ENCODE measurements around the gene GPC2.
"Not testable (repeated sequence)": the region's sequence is repeated elsewhere in the genome, so short reads cannot be mapped to it uniquely, and the experiment has no call there.

Gene GPC2, protein sequence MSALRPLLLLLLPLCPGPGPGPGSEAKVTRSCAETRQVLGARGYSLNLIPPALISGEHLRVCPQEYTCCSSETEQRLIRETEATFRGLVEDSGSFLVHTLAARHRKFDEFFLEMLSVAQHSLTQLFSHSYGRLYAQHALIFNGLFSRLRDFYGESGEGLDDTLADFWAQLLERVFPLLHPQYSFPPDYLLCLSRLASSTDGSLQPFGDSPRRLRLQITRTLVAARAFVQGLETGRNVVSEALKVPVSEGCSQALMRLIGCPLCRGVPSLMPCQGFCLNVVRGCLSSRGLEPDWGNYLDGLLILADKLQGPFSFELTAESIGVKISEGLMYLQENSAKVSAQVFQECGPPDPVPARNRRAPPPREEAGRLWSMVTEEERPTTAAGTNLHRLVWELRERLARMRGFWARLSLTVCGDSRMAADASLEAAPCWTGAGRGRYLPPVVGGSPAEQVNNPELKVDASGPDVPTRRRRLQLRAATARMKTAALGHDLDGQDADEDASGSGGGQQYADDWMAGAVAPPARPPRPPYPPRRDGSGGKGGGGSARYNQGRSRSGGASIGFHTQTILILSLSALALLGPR

DNA sequence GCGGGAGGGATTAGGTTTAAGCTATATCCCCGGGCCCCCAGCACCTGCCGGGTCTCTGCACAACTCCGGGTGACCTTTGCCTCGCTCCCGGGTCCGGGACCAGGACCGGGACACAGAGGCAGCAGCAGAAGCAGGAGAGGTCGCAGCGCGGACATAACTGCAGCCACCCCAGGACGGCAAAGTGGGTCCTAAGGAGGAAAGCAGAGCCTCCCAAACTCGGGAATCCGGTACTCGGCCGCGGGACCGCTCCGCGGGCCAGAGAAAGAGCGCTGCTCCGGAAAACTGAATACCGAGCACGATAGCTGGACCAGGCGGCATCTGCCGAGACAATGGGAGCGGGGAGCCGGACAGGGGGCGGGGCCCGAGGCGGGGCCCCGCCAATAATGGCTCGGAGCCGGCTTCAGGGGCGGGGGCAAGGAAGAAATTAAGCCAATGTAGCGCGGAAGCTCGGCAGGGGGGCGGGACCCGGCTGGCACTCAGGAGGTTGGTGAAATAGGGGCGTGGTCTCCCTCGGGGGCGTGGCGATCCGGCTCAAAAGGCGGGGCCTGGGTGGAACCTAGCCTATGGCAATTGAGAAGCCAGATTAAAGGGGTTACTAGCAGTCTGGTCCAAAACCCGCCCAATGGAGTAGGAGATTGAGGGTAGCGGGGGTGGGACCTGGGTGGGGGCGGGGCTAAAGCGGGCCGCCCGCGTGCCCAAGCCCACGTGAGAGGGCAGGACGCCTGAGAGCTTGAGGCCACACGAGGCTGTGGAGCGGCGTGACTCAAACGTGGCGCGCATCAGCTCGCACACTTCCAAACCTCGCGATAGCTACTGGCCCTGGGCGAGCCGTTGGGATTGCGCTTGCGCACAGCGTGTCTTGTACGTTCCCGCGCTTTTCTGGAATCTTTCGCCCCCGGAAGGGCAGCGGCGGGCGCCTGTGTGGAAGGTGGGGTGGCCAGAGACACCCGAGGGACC is at the start of gene GPC2, which contains the start of gene STAG3:
TSS of gene GPC2 (minus strand) at position 337 of the 957 bp plus-strand sequence. CDS start at position 155, 182 bp downstream.
TSS of gene STAG3 (plus strand) at position 874 of the 957 bp plus-strand sequence. CDS start 2,639 bp downstream, outside the sequence.
- peak; percentile 96 for DNase-seq

DNA sequence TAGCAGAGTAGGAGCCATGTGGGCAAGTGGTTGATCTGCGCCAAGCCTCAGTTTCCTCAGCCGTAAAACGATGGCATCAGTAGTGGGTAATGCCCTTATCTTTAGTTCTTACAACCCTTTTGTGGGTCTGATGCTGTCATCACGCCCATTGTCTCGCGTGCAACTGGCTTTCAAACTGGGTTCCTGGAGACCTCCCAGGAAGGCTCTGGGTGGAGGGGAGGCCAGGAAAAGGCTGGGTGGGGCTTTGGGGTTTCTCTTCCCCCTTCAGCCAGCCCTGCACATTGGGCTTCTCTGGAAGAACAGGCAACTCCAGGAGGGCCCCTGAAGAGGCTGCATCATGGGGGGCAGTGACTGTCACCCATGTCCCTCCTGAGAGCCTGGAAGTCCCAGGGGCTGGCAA is 47.7 kb upstream of the GPC2 start:
- not testable (repeated sequence) for DNase-seq

DNA sequence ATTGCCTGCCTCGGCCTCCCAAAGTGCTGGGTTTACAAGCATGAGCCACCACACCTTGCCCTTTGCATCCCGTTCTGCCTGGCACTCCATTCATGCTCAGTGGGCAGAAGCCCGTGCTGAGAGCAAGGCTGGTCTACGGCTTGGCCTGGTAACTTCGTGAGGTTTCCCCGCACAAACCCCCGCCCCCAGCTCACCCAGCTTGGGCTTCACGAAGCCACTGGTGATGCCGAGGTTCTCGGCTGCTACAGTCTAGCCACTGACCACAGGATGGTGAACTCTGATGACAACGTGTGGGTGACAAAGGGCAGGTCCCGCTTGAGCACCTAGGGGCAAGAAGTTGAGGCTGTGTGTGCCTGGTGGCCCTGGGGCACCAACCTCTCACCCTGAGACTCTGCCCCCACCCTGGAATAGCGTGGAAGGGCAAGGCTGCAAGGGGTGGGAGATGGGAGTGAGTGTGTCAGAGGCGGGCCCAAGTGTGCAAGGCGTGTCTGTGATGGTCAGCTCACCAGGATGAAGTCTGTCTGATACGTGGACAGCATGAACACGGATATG is 46.3 kb upstream of the GPC2 start:
- not testable (repeated sequence) for DNase-seq

DNA sequence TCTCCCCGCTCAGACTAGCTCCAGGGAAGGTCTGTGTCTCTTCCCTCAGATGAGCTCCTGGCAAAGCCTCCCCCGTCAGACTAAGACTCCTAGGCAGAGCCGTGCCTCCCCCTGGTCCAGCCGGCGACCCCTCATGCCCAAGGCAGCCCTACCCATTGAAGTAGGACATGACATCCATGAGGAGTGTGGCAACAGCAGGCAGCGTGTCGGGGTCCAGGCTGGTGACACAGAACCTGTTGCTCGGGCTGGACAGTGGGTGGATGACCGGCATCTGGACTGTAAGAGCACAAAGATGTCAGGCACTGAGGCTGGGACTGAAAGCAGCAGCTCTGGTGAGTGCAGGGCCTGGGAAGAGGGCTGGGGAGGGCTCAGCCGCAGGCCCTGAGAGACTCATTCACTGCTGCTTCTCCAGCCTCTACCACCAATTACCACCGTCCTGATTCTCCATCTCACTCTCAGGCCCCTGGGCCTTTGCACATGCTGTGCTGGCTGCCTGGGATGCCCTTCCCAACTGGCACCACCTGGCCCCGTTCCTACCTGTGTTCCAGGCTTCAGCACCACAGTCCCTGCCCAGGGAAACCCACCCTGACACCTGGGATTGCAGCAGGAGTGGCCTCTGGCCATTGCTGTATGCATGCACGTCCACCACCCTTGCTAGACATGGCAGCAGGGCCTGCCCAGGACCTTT is 45.4 kb upstream of the GPC2 start:
- no peak for DNase-seq

DNA sequence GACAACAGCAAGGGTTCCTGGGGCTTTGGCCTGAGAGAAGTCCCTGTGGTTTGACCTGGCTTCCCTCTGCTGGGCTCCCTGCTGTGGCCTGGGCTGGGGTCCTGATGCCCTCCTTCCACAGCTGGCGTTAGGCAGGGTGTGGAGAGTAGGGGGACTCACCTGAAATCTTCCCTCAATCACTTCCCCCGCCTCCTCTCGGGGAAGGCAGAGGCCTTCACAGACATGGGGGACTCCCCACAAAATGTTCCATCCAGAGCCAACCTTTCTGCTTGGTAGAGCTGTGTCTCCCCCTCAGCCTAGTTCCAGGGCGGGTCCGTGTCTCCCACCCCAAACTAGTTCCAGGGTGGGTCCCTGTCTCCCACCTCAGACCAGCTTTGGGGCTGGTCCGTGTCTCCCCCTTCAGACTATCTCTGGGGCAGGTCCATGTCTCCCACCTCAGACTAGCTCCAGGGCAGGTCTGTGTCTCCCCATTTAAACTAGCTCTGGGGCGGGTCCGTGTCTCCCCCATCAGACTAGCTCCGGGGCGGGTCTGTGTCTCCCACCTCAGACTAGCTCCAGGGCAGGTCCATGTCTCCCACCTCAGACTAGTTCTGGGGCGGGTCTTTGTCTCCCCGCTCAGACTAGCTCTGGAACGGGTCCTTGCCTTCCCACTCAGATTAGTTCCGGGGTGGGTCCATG is 44.7 kb upstream of the GPC2 start:
- DNase-seq, result no peak

DNA sequence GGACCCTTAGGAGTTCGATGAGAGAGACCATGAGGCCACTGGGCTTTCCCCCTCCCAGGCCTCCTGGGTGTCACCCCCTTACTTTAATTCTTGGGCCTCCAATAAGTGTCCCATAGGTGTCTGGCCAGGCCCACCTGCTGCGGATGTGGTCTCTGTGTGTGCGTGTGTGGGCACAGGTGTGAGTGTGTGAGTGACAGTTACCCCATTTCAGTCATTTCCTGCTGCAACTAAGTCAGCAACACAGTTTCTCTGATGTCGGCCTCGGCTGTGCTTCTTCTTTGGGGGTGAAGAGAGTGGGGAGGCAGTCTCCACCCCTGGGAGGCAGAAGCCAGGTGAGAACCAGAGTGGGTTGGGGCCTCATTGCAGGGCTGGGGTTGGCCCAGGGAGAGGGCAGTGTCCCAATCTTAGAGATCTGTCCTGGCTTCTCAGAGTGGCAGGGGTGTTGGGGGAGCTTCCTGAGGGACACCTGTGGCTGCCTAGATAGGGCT is 44.1 kb upstream of the GPC2 start:
- DNase-seq, result no peak

DNA sequence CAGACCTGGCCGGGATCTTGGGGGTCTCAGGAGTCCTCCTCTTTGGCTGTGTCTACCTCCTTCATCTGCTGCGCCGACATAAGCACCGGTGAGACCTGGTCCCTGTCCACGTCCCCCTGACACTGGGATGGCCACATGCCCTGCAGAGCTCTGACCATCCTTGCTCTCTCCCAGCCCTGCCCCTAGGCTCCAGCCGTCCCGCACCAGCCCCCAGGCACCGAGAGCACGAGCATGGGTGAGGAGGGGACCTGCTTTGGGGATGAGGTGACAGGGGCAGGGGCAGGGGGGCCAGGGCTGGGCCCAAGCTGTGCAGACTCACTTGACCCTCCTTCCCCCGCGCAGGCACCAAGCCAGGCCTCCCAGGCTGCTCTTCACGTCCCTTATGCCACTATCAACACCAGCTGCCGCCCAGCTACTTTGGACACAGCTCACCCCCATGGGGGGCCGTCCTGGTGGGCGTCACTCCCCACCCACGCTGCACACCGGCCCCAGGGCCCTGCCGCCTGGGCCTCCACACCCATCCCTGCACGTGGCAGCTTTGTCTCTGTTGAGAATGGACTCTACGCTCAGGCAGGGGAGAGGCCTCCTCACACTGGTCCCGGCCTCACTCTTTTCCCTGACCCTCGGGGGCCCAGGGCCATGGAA is 43.5 kb upstream of the GPC2 start:
- no peak for DNase-seq

DNA sequence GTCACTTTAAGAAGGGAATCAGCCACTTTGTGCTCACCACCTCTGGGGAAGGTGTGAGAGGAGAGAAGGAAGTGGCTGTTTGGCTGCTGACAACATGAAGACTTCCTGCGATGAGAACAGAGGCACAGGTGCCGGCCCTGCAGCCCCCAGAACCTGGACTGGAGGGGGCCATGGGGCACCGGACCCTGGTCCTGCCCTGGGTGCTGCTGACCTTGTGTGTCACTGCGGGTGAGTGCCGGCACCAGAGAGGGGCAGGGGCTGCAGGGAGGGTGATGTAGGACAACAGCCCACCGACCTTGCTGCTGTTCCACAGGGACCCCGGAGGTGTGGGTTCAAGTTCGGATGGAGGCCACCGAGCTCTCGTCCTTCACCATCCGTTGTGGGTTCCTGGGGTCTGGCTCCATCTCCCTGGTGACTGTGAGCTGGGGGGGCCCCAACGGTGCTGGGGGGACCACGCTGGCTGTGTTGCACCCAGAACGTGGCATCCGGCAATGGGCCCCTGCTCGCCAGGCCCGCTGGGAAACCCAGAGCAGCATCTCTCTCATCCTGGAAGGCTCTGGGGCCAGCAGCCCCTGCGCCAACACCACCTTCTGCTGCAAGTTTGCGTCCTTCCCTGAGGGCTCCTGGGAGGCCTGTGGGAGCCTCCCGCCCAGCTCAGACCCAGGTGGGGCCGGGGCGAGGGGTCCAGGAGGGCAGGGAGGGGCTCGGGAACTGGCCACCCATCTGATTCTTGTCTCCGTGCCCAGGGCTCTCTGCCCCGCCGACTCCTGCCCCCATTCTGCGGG is 42.8 kb upstream of the GPC2 start, which contains the start of gene PVRIG:
TSS of gene PVRIG (plus strand) at position 149 of the 785 bp plus-strand sequence. CDS start at position 171, 22 bp downstream.
- DNase-seq, result not testable (repeated sequence)

DNA sequence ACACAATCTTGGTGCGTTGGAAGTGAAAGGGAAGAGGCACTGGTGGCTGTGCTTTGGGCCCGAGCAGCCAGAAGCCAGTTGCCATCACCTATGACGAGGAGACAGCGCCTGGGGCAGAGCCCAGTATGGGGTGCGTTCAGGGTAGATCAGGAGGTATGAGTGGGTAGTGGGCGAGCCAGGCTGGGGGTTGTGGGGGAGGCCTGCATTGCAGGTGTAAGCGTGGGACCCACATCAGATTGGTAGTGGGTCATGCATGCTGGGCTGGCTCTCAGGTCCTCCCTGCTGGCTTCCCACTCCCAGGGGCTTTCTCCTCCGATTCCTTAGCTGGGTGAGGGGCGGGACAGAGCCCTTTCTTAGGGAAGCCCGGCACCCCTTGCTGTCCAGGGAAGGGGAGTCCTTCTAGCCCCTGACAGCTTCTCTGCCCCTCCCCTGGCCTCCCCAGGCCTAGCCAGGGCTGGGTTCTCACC is 42.1 kb upstream of the GPC2 start:
- no peak for DNase-seq

DNA sequence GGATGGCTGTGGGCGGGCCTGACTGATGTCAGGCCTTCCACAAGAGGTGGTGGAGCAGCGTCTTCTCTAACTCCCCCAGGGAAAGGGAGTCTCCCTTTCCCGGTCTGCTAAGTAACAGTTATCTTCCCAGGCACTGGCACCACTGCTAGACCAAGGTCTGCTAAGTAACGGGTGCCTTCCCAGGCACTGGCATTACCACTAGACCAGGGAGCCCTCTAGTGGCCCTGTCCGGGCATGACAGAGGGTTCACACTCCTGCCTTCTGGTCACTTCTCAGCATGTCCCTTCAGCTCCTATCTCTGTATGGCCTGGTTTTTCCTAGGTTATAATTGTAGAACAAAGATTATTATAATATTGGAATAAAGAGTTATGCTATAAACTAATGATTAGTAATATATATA is 40.8 kb upstream of the GPC2 start:
- not testable (repeated sequence) for DNase-seq

DNA sequence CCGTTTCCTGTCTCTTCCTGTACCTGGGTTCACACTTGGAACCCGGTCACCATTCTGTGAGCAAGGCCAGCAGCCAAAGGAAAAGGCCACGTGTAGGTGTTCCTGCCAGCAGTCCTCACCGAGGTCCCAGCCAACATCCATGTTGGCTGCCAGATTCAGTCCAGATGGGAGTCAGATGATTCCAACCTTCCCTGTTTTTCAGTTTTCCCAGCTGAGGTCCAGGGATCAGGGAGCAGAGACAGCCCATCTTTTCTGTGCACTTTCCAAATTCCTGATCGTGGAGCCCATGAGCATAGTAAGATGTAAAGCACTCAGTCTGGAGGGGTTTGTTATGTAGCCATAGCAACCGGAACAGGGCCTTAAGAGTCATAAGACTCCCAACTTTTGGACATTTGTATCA is 38.7 kb upstream of the GPC2 start:
- no peak for DNase-seq

DNA sequence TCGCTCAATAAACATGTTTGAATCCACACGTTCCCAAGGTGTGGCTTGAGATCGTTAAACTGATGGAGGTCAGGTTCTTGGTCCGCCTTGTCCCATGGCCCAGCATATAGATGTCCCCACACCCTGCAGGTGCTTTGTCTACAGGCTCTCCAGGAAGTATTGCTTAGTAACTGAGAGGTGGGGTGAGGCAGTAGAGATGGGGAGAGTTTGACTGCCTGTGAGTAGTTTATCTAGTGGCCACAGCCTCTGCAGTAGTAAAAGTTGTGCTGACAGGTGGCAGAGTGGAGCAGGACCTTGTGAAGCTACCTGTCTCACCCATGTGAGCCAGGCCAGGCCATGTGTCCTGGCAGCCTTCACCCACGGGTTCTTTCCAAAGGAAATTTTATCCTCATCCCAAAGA is 37.2 kb upstream of the GPC2 start:
- DNase-seq, result not testable (repeated sequence)

DNA sequence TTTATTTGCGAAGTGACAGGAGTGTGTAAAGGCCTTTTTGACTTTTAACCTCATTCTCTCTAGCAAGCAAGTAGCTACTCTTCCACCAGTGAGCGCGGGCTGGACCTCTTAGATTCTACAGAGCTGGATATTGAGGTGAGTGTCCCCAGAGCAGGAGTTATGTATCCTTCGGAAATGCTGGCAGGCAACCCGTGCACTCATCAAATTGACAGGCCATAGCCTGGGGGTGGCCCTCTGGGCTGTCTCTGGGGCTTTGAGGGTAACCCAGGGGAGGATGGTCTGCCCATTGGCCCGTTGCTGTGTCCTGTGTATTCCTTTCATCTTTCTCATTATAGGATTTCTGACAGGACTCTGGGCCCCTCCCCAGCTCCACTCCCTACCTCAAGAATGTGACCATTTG is 36.5 kb upstream of the GPC2 start:
- no peak for DNase-seq

DNA sequence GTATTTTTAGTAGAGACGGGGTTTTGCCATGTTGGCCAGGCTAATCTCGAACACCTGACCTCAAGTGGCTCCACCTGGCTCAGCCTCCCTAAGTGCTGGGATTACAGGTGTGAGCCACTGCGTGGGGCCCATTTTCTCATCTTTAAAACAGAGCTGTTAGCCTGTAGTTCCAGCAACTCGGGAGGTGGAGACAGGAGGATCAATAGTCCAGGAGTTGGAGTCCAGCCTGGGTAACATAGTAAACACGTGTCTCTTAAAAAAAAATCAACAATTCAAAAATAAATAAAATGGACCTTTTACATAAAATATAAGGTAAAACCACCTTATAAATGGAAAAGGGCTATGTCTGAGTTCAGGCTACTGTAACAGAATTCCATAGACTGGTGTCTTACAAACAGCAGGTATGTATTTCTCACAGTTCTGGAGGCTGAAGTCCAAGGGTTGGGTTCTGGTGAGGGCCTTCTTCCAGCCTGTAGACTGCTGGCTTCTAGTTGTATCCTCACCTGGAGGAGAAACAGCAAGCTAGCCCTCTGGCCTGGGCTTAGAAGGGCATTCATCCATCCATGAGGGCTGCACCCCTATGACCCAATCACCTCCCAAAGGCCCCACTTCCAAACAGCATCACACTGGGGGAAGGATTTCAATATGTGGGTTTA is 35.6 kb upstream of the GPC2 start:
- DNase-seq, result no peak

DNA sequence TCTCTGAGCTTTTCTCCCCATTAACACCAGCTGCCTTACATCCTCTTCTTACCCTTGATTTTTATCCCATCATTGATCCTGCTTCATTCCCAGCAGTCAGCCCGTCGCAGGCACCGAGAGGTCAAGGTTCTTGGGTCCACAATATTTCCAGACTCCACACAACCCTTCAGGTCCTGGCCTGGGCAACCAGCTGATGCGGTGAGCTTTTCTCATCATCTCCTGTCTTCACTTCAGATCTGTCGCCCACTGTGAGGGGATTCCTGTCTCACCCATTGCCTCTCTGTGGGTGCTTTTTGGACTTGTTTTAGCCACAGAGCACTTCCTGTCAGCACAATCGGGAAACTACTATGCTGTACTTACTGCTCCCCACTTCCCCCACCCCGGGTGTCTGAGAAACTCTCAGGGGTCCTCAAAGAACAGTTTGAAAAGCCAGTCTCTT is 34.2 kb upstream of the GPC2 start:
- no peak for DNase-seq

DNA sequence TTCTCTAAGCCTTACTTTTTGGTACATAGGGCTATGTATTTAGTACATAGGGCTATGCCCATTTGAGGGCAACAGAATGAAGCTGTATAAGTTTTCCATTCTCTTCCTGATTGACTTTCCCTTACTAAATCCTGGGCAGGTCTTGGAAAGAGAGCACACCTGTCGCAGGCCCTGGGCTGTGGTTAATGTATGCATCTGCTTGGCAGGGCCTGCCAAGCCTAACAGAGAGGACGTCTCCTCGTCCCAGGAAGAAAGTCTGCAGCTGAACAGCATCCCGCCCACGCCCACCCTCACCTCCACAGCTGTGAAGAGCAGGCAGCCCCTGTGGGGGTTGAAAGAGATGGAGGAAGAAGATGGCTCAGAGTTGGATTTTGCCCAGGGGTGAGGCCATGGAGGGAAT is 33.6 kb upstream of the GPC2 start:
- no peak for DNase-seq

DNA sequence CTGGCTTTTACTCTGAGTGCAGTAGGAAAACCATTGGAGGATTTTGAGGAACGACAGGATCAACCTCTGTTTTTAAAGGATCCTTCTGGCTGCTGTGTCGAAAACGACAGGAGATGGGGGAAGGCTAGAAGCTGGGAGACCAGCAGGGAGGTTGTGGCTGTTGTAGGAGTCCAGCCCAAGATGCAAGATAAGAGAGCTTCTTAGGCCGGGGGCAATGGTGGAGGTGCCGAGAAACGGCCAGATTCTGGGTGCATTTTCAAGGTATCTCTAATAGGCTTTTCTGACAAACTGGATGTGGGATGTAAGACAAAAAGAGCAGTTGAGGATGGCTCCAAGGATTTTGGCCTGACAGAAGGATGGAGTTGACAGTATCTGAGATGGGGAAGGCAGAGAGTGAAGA is 32.3 kb upstream of the GPC2 start:
- no peak for DNase-seq

DNA sequence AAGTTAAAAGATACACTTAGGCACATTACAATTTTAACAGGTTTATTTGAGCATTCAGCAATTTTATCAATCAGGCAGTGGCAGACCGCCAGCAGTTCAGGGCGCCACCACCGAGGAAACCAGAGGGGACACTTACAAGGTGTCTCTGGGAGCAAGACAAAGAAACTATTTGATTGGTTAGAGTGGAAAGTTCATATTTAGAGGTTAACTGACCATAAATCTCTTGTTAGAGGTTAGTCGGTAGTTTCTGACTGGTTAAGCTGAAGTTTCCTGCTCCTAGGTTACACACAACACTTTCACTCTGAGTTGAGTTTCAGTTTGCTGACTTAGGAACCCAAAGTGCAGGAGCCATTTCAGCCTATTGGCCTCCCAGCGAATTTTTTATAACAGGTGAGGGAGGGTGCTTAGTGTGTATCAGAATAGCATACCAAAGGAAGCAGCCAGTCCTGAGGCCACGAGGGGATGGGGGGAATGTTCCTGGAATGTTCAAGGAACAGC is 31.8 kb upstream of the GPC2 start:
- no peak for DNase-seq

DNA sequence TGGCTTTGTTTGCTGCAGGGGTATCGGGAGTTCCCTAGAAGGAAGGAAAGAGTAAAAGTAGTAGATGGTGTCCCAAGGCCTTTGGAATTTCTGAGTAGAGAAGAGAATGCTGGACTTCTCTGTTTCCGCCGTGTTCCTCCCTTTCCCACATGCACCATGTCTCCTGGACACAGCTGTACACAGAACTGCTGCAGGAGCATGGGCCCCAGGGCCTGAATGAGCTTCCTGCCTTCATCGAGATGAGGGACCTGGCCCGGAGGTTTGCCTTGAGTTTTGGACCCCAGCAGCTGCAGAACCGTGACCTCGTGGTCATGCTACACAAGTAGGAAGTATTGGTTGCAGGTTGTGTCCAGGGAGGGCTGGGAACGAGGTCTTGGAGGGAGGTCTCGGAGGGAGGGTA is 27.3 kb upstream of the GPC2 start:
- no peak for DNase-seq
